Osteocyte (in vitro differentiated cells): Measurements from ENCODE around the gene TMEM236. TPM values are rescaled to one million over a fixed set of nuclear protein-coding genes. Genes with fewer than 3 reads are reported as not detected.

Experiments
- DNase-seq: peaks from one replicate; pipeline ENCODE4 v3.0.0; 2021; ENCODE audit warnings: mixed read lengths; ENCODE audit not compliant: unreplicated experiment; ENCODE audit errors: extremely low spot score
- H3K27ac Mint-ChIP-seq: one replicate; pipeline ENCODE4 v1.8.0; 2021; ENCODE audit warnings: mild to moderate bottlenecking, mixed read lengths; ENCODE audit not compliant: unreplicated experiment
- H3K27me3 Mint-ChIP-seq: one replicate; pipeline ENCODE4 v1.8.0; 2021; ENCODE audit warnings: mixed read lengths; ENCODE audit not compliant: unreplicated experiment
- H3K36me3 Mint-ChIP-seq: one replicate; pipeline ENCODE4 v1.8.0; 2021; ENCODE audit warnings: mixed read lengths; ENCODE audit not compliant: unreplicated experiment
- H3K4me1 Mint-ChIP-seq: one replicate; pipeline ENCODE4 v1.8.0; 2021; ENCODE audit warnings: mixed read lengths; ENCODE audit not compliant: unreplicated experiment
- H3K4me3 Mint-ChIP-seq: one replicate; pipeline ENCODE4 v1.8.0; 2021; ENCODE audit warnings: mild to moderate bottlenecking, moderate library complexity, mixed read lengths; ENCODE audit not compliant: unreplicated experiment
- H3K9me3 Mint-ChIP-seq: one replicate; pipeline ENCODE4 v1.8.0; 2021; ENCODE audit warnings: mixed read lengths; ENCODE audit not compliant: unreplicated experiment
- total RNA-seq: library from RNA; stranded (reverse); gene quantifications from 2 replicates; pipeline ENCODE4 v1.2.1, GENCODE V29; 2021
- TF ChIP-seq, protein P1 (sequence below): fragments of 200-600 bp; sonication (generic); IDR thresholded peaks from 2 replicates; pipeline ENCODE4 v1.5.0; 2021; ENCODE audit warnings: antibody characterized with exemption, mild to moderate bottlenecking, moderate library complexity

Gene TMEM236
- total RNA-seq, 1 donor from 2014 or later: 0.11 TPM

DNA sequence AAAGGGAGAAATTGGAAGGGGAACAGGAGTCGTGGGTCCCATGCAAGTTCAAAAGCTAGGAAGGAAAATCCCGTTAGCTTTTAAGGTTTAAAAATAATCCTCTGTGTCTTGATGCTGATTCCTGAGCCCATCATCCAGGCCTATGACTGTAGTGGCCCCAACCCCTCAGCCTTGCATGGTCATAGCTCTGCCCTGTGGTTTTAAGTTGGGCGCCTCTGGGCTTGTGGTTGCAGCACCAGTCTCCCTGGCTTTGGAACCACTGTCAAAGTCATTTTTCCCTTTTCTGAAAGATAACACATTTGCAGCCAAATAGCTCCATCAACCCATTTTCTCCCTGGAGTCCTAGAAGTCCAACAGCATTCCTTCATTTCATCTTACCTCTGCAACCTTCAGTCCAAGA lies 13.6 kb downstream of the TMEM236 start:
- no peak overlapping the region for H3K27ac Mint-ChIP-seq
- H3K27me3 Mint-ChIP-seq: no peaks in the 10 kb centered on the region
- no peak for DNase-seq
- H3K4me3 Mint-ChIP-seq: no peak overlapping the region
- no peaks in the 10 kb centered on the region for H3K36me3 Mint-ChIP-seq
- TF ChIP-seq, protein P1, sequence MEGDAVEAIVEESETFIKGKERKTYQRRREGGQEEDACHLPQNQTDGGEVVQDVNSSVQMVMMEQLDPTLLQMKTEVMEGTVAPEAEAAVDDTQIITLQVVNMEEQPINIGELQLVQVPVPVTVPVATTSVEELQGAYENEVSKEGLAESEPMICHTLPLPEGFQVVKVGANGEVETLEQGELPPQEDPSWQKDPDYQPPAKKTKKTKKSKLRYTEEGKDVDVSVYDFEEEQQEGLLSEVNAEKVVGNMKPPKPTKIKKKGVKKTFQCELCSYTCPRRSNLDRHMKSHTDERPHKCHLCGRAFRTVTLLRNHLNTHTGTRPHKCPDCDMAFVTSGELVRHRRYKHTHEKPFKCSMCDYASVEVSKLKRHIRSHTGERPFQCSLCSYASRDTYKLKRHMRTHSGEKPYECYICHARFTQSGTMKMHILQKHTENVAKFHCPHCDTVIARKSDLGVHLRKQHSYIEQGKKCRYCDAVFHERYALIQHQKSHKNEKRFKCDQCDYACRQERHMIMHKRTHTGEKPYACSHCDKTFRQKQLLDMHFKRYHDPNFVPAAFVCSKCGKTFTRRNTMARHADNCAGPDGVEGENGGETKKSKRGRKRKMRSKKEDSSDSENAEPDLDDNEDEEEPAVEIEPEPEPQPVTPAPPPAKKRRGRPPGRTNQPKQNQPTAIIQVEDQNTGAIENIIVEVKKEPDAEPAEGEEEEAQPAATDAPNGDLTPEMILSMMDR: no peak
- no peaks in the 10 kb centered on the region for H3K4me1 Mint-ChIP-seq
- H3K9me3 Mint-ChIP-seq: peaks cover 3% of the 10 kb centered on the region

DNA sequence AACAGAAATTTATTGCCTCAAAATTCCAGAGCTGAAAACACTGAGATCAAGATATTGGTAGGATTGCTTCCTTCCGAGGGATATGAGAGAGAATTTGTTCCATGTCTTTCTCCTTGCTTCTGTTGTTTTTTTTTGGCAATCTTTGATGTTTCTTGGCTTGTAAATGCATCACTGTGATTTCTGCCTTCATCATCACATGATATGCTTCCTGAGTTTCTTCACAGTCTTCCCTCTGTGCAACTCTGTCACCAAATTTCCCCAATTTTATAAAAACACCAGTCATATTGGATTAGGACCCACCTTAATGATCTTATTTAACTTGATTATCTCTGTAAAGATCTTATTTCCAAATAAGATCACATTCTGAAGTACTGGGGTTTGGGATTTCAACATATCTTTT lies 14.7 kb downstream of the TMEM236 start:
- Mint-ChIP-seq H3K36me3 (no peaks in the 10 kb centered on the region), H3K9me3 (peaks cover 3% of the 10 kb centered on the region), H3K4me1 (no peaks in the 10 kb centered on the region), H3K27me3 (no peaks in the 10 kb centered on the region), H3K27ac (no peak overlapping the region), H3K4me3 (no peak overlapping the region)
- TF ChIP-seq, protein P1: no peak
- DNase-seq: no peak

DNA sequence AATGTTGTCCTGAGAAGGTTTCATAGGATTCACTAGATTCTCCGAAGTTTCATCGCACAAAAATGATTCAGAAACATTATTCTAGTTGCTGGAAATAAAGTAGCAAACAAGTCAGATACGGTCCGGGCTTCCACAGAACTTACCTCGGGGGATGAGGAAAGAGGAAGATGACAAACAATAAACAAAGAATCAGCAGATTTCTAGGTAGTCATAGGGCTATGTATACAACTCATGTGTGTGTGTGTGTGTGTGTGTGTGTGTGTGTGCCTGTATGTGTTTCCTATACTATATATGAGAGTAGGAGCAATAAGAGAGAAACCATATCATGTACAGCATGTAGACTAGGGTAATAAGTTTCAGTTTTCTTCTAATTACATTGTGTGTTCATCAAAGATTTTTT lies 16.5 kb downstream of the TMEM236 start:
- no peak for DNase-seq
- H3K4me1 Mint-ChIP-seq: no peaks in the 10 kb centered on the region

DNA sequence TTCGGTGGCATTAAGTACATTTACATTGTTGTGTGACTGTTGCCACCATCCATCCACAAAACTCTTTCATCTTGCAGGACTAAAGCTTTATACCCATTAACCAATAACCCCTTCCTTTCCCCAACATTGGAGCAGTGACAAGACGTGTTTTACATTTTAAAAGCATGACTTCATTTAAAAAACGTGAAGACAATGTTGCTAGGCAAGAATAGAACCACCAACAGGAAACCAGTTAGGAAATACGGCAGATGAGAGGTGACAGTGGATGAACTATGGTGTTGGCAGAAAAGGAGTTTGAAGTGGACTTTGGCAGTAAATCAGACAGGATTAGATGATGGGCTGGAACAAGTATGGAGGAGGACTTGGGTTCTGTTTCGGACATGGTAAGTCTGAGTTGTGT lies 17.0 kb downstream of the TMEM236 start:
- Mint-ChIP-seq H3K36me3 (no peaks in the 10 kb centered on the region), H3K4me3 (no peak overlapping the region), H3K27me3 (no peaks in the 10 kb centered on the region), H3K4me1 (no peaks in the 10 kb centered on the region), H3K9me3 (peaks cover 3% of the 10 kb centered on the region), H3K27ac (no peak overlapping the region)
- TF ChIP-seq, protein P1: no peak
- no peak for DNase-seq

More for the DNA sequence above, 16.5 kb downstream of the TMEM236 start:
- TF ChIP-seq, protein P1: no peak
- H3K36me3 Mint-ChIP-seq: no peaks in the 10 kb centered on the region
- no peak overlapping the region for H3K27ac Mint-ChIP-seq
- no peak overlapping the region for H3K4me3 Mint-ChIP-seq
- H3K9me3 Mint-ChIP-seq: peaks cover 3% of the 10 kb centered on the region
- H3K27me3 Mint-ChIP-seq: no peaks in the 10 kb centered on the region

DNA sequence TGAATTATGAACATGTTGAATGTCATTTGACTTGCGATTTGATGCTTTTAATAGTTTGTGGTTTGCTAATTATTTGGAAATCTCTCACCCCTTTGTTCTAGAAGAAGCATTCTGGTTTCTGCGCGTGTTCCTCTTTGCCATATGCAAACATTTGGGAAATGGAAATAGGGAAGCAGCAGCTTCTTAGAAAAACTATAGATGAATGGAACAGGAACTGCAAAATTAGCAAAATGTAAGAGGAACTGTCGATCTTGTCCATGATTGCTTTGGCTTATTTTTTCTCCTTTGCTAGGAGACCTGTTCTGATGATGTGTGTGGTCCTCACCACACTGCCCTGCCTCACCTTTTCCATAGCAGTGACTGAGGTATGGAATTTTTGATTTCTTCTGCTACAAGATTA lies 19.0 kb downstream of the TMEM236 start:
- Mint-ChIP-seq H3K27me3 (no peaks in the 10 kb centered on the region), H3K36me3 (no peaks in the 10 kb centered on the region), H3K4me1 (no peaks in the 10 kb centered on the region), H3K27ac (no peak overlapping the region), H3K4me3 (no peak overlapping the region), H3K9me3 (peaks cover under 1% of the 10 kb centered on the region)
- TF ChIP-seq, protein P1: no peak
- no peak for DNase-seq
